Esophagus squamous epithelium (tissue), 5 donors: ENCODE data around the gene DRAP1. TPM values are rescaled to one million over a fixed set of nuclear protein-coding genes. Genes with fewer than 3 reads are reported as not detected.
A peak's percentile ranks its signal among the peaks of the same experiment; 100 is the strongest.

Source experiments
- DNase-seq: peaks from one replicate; lab custom pipeline; 2025; lab: John Stamatoyannopoulos, UW
- H3K27ac ChIP-seq, 4 donors: fragments of 200-600 bp; sonication (generic); one replicate each; pipeline ENCODE4 v1.5.1; 2016 to 2019; ENCODE audit warnings: mild to moderate bottlenecking in 1 of 4
- H3K27me3 ChIP-seq, 4 donors: fragments of 200-600 bp; sonication (generic); 1 replicate in 3 of 4; 2 replicates in 1 of 4; pipeline versions ENCODE4 v1.5.1 to v1.6.0; 2017 to 2021; ENCODE audit warnings: antibody characterized with exemption in 1 of 4
- H3K36me3 ChIP-seq, 3 donors: fragments of 200-600 bp; sonication (generic); one replicate each; pipeline ENCODE4 v1.5.1; 2016 to 2019
- H3K4me1 ChIP-seq, 3 donors: fragments of 200-600 bp; sonication (generic); one replicate each; pipeline ENCODE4 v1.5.1; 2017 to 2019
- H3K4me3 ChIP-seq, 4 donors: fragments of 200-600 bp; sonication (generic); 1 replicate in 3 of 4; 2 replicates in 1 of 4; pipeline ENCODE4 v1.5.1; 2016 to 2019; ENCODE audit warnings: mild to moderate bottlenecking in 2 of 4, moderate library complexity in 1 of 4
- H3K9me3 ChIP-seq, 3 donors: fragments of 200-600 bp; sonication (generic); one replicate each; pipeline ENCODE4 v1.5.1; 2016 to 2019
- CTCF ChIP-seq, 6 experiments: fragments of 450-650 bp in 4 of 6; fragments of 200-600 bp in 2 of 6; sonication (generic) in 2 of 6; IDR thresholded peaks; one replicate each; pipeline ENCODE4 v1.5.1; 2016 to 2019; ENCODE audit warnings: antibody characterized with exemption in 6 of 6, mild to moderate bottlenecking in 4 of 6, moderate library complexity in 4 of 6
- POLR2A ChIP-seq, 4 donors: fragments of 450-650 bp; IDR thresholded peaks; one replicate each; pipeline ENCODE4 v1.6.1; 2017; ENCODE audit warnings: antibody characterized with exemption in 4 of 4, mild to moderate bottlenecking in 4 of 4, moderate library complexity in 3 of 4
- WGBS, 2 donors: methylation state at CpG; one replicate each; pipeline ENCODE4 v1.1.5; 2018; 5-methylcytosine and 5-hydroxymethylcytosine counted together
- intact Hi-C: fragments of 100-400 bp; cut with DNase I; formaldehyde crosslinking; loops from one replicate; pipeline ENCODE4 v1.15.0; 2022
- total RNA-seq, 4 donors: library from RNA; depleted of rRNA; stranded (reverse); fragments of >200 nt; gene quantifications; one replicate each; pipeline ENCODE4 v1.1.0, GENCODE V29; 2016
- donor health status: DM: yes; HTN: yes; CAD: no.

DRAP1 gene
- total RNA-seq, 4 donors from 2014 or later, result 69.6 to 138 (median 76.8) TPM

- H3K4me3 ChIP-seq, result peak overlapping the region; percentile 35 to 73 (median 61)
- H3K36me3 ChIP-seq, result peaks cover 0 to 14% (median 0%) of the 10 kb centered on the region in 3 donors
- H3K27ac ChIP-seq, result peak overlapping the region; percentile 81 to 95 (median 87)
- H3K9me3 ChIP-seq, result no peaks in the 10 kb centered on the region
- peaks cover 16 to 51% (median 18%) of the 10 kb centered on the region in 3 donors for H3K4me1 ChIP-seq
- 20 to 76% methylated on average over 2 to 5 of the region's 26 CpGs for WGBS, 2 donors
- intact Hi-C loops, result no loop called here
- TF ChIP-seq POLR2A (IDR thresholded peaks at IDR 0.05) (no peak), CTCF (IDR thresholded peaks at IDR 0.05) (no peak)
- DNase-seq, result no peak
- H3K27me3 ChIP-seq, result no peaks in the 10 kb centered on the region
Observed at GRCh38 chr11:65871811-65872548, 47.2 kb upstream of the DRAP1 start.

- TF ChIP-seq POLR2A (IDR thresholded peaks at IDR 0.05), result no peak
- TF ChIP-seq CTCF (IDR thresholded peaks at IDR 0.05), result no peak
- DNase-seq, result no peak
- Histone ChIP-seq H3K4me1 (peaks cover 16 to 48% (median 18%) of the 10 kb centered on the region in 3 donors), H3K36me3 (peaks cover 0 to 6% (median 0%) of the 10 kb centered on the region in 3 donors), H3K9me3 (no peaks in the 10 kb centered on the region), H3K4me3 (peak within 1 kb of the TSS; percentile 35 to 73 (median 61)), H3K27me3 (no peaks in the 10 kb centered on the region), H3K27ac (peak within 1 kb of the TSS; percentile 81 to 95 (median 87))
- intact Hi-C loops, result no loop called here
- WGBS, 2 donors, result 0 to 1% methylated on average over 5 to 7 of the region's 69 CpGs
Observed at GRCh38 chr11:65872586-65873317, 46.5 kb upstream of the DRAP1 start, which contains the start of gene EFEMP2. Gene EFEMP2, minus strand, starts transcription at chr11:65872800. Its CDS starts 446 bp downstream, at chr11:65872354.

DNA sequence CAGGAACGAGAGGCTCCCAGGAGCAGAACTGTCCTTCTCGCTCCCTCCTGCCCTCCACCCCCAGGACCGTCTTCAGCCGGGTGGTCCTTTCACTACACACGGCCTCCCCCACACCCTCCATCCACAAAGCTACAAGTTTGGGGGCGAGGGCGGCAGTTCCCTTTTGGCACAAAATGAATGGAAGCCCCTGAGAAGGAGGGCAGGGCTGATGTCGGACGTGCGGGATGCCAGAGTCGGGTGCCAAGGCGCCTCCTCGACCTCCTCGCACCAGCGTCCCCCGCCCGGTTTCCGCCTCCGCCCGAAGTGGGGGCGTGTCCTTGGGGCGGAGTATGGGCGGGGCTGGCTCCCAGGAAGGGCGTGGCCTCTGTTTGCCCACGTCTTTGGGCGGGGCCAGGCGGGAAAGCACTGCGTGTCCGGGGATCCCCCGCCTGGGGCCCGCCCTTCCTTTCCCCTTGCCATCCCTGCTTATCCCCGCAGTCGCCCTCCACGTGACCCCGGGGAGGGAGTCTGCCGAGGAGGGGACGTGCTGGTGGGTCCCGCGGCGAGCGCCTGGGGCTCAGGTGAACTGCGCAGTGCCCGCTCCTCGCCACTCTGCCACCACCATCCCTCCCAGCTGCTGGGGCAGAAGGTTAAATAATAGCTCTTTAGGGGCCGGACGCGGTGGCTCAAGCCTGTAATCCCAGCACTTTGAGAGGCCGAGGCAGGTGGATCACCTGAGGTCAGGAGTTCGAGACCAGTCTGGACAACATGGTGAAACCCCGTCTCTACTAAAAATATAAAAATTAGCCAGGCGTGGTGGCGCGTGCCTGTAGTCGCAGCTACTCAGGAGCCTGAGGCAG, 45.7 kb upstream of the DRAP1 start:
- H3K27ac ChIP-seq, result peak overlapping the region; percentile 81 to 95 (median 87)
- no peaks in the 10 kb centered on the region for H3K9me3 ChIP-seq
- H3K27me3 ChIP-seq, result no peaks in the 10 kb centered on the region
- 15 to 38% methylated on average over 6 to 18 of the region's 54 CpGs for WGBS, 2 donors
- H3K4me1 ChIP-seq, result peaks cover 16 to 46% (median 18%) of the 10 kb centered on the region in 3 donors
- H3K36me3 ChIP-seq, result no peaks in the 10 kb centered on the region
- peak; percentile 66 for DNase-seq
- TF ChIP-seq CTCF (IDR thresholded peaks at IDR 0.05) (peak in 1 of 6 experiments; percentile 21), POLR2A (IDR thresholded peaks at IDR 0.05) (peak in 3 of 4 donors; percentile 48 to 94 (median 58))
- intact Hi-C loops, result no loop called here
- H3K4me3 ChIP-seq, result peak overlapping the region; percentile 35 to 73 (median 61)

- no peaks in the 10 kb centered on the region for H3K9me3 ChIP-seq
- peak within 1 kb of the TSS in 1 of 4 donors; percentile 13 for H3K27ac ChIP-seq
- 28 to 48% methylated on average over 4 to 6 of the region's 7 CpGs for WGBS, 2 donors
- peaks cover 0 to 28% (median 8%) of the 10 kb centered on the region in 3 donors for H3K36me3 ChIP-seq
- H3K4me1 ChIP-seq, result peaks cover 0 to 12% (median 0%) of the 10 kb centered on the region in 3 donors
- peak within 1 kb of the TSS in 1 of 4 donors; percentile 16 for H3K4me3 ChIP-seq
- DNase-seq, result no peak
- intact Hi-C loops, result loop anchor here (5.0 kb wide), 1 partner anchor 108 kb away; no protein-coding TSS in a partner anchor
- no peaks in the 10 kb centered on the region for H3K27me3 ChIP-seq
- TF ChIP-seq POLR2A (IDR thresholded peaks at IDR 0.05) (no peak), CTCF (IDR thresholded peaks at IDR 0.05) (no peak)
Observed at GRCh38 chr11:65879617-65880016, 39.6 kb upstream of the DRAP1 start, which contains the start of gene CTSW. Gene CTSW, plus strand, starts transcription at chr11:65879837. Its CDS starts 18 bp downstream, at chr11:65879855.
